Retina (tissue), 1 donor: Measurements from ENCODE around the gene RPL26.
A peak's percentile ranks its signal among the peaks of the same experiment; 100 is the strongest.
"Not testable (repeated sequence)": the region's sequence is repeated elsewhere in the genome, so short reads cannot be mapped to it uniquely, and the experiment has no call there.

Source experiments
- DNase-seq: peaks from one replicate; pipeline ENCODE4 v3.0.0-alpha.2; 2016

RPL26 gene

DNA sequence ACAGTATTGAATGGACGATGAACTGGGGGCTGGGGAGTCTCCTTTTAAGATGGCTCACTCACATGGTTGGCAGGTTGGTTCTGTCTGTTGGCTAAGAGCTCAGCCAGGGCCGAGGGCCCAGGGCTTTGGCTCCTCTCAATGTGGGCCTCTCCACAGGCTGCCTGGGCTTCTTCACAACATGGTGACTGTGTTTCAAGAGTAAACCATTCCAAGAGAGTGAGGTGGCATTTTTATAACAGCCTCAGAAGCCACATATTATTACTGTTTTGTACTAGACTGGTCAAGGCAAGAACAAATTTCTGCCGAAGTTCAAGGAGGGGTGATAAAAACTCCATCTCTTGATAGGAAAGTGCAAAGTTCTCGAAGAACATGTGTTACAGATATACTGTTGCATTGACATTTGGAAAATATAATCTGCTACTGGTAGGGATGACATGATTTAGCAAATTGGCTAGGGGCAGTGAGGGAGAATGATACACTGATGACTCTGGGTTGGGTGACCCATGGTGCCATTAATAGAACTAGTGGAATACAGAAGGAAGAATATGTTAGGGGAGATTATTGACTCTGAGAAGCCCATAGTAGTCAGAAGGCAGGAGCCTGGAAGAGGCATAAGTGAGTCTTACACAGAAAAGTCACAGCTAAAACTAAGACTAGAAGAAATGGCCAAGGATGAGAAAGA lies 20.2 kb downstream of the RPL26 start:
- no peak for DNase-seq

DNA sequence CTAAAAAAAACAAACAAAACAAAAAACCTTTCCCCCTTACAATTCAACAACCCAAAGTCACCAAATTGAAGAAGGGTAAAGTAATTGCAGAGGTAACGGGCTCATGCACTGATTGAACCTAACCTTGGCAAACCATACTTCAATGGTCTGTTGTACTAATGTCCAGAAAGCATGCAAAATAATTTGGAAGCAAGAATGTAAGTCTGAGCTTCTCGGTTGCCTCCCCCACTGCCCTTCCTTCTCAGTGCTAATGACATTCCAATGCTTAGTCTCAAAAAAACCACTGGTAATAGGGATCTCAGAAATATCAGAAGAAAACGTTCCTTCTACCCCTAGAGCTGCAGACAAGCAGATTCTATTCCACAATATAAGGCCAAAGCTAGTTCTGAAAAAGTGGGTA lies 22.2 kb downstream of the RPL26 start:
- DNase-seq = no peak

DNA sequence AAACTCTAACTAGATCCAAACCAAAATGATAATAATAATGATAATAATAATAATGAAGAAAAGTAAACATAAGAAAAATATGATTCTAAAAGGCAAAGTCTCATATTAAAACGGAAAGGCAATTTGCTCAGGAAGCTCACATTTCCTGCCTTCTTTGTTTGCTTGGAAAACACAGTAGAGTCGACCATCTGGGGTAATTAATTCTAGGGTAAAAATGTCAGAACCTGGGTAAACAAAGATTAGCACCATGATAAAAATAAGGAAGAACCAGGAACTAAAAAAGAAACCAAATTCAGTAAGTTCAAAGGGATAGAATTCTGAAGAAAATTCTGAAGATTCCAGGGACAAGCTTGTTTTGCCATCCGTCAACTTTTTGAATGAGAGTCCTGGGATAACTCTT lies 22.7 kb downstream of the RPL26 start:
- no peak for DNase-seq

DNA sequence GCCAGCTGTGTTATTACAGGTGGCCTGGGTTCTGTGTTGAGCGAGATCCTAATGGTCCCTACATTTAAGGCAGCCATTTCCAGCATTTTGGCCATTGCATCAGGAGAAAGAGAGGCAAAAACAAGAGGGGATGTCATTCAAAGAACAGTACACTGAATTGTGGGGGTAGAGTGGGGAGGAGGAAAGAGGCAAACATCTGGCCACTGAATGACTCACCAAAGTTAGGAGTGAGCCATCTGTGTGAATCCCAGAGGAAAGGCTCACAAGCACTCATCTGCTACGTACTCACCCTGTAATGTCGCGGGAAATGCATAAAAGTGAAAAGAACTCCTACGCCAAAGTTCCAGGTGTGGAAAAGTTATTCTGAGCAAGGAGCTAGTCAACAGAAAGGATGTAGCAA lies 23.2 kb downstream of the RPL26 start:
- no peak for DNase-seq

DNA sequence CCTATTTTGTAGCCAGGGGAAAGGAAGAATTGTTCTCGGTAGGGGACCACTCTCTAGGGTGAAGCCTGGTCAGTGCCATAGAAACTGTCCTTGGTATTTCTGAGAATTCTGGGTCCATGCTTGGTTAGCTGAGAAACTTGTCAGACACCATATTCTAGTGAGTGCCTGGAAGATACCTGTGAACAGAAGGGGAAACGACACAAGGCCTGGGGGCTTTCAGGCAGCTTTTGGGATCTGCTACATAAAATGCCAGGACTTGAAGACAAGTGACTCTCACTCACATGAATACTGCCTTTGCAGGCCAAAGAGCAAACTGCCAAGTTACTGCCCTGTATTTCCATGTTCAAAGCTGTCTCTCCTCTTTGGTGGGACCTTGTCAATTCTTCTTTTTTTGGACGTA lies 25.1 kb downstream of the RPL26 start:
- no peak for DNase-seq

DNA sequence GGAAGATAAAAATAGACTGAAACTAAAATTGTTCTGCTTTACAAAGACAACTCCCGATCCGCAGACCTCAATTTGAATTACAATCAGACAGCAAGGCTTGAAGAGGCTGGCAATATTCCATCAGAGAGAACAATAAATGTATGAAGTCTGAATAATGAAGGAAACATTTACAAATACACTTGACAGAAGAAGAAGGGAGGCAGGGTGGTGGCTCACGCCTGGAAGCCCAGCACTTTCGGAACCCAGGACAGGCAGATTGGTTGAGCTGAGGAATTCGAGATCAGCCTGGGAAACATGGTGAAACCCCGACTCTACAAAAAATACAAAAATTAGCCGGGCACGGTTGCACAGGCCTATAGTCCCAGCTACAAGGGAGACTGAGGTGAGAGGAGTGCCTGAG lies 28.8 kb downstream of the RPL26 start:
- DNase-seq = no peak

DNA sequence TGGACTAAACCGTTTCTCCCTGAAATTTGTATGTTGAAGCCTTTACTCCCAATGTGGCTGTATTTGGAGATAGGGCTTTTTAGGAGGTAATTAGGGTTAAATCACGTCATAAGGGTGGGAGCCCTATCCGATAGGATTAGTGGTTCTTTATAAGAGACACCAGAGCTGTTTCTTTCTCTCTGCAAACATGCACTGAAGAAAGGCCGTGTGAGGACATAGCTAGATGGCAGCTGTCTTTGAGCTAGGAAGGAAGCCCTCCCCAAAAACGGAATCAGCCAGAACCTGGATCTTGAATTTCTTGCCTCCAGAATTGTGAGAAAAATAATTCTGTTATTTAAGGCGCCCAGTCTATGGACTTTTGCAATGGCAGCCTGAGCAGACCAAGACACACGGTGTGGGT lies 29.3 kb downstream of the RPL26 start:
- DNase-seq = no peak

DNA sequence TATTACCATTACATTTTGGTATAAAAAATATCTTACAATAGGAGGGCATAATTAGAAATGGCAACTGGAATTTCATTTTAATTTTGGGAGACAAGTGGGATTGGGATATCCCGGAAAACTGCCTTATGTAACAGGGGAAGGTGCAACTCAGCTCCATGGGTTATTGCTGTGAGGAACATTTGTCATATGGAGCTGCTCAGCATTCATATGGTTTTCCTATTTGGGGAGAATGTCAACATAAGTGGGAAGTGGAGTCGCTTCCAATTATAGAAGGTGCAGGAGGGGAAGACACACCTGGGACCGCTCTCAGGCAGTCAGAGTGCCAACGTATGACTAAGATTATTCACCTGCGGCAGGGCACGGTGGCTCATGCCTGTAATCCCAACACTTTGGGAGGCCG lies 32.7 kb downstream of the RPL26 start:
- no peak for DNase-seq

DNA sequence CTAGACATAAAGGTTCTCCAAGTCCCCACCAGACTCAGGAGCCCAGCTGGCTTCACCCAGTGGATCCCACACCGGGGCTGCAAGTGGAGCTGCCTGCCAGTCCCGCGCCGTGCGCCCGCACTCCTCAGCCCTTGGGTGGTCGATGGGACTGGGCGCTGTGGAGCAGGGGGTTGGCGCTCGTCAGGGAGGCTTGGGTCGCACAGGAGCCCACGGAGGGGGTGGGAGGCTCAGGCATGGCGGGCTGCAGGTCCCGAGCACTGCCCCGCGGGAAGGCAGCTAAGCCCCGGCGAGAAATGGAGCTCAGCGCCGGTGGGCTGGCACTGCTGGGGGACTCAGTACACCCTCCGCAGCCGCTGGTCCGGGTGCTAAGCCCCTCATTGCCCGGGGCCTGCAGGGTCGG lies 36.0 kb downstream of the RPL26 start:
- DNase-seq = not testable (repeated sequence)

DNA sequence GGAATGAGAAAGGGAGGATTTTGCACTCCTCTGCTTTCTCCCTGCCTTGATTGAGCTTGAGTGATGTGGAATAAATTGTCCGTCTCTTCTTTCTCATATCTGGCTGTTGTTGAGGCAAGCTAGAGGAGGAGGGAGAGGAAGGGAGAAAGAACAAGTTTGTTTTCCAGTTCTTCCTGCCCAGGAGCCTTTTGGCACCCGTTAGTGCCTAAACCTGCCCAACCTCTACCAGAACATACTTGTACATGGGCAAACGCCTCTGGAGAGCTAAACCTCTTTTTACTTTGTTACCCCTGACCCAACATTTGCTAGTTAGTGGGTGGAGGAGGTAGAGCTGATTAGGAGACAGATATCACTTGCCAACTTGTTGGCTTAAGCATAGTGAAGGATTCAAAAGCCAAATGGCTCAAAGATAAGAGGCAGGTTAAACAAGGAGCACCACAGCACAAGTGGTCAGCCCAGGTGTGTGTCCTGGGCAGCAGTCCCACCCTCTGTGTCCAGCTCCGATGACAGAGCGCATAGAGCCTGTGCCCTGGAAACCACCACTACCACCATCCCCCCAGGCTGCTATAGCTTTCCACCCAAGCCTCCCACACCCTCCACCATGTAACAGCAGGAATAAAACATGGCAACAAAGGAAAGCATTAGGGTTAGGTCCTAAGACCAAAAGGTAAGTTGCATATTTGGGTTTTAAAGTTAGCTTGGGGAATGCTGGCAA lies 36.9 kb downstream of the RPL26 start:
- DNase-seq = no peak

DNA sequence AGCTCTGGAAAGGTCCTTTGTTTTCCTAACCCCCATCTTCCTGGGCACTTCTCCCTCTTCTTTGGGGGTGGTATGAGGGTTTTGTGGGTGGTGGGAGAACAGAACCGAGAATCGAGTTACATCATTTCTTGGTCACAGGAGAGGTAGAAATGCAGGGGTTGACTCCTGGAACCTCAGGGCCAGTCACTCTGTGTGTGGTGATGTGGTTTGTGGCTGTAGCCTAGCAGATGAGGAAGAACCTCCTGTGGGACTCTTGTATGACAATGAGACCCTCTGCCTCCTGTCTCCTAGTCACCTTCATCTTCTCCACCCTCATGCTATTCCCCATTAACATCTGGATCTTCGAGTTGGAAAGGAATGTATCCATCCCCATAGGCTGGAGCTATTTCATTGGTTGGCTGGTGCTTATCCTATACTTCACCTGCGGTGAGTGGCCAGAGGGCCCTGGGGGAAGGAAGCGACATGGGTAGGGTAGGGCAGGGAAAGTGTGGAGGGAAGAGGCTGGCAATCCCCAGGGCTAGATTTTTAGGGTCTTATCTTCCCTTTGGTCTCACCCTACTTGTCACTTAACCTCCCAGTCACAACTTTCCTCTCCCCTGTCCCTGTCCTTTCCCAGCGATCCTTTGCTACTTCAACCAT lies 37.8 kb downstream of the RPL26 start:
- no peak for DNase-seq

DNA sequence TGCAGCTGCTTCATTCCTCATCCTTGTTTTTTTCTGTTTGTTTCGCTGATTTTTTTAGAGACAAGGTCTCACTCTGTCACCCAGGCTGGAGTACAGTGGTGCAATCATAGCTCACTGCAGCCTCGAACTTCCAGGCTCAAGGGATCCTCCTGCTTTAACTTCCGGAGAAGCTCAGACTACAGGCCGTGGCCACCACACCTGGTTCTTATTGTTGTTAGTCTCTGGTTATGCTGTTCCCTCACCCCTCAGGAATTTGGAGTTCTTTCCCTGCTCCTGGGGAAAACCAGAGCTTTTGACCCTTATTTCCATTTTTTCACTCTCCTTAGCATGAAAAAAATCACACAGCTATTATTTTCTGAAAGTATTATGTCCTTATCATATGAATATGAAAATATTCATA lies 41.5 kb downstream of the RPL26 start:
- no peak for DNase-seq

DNA sequence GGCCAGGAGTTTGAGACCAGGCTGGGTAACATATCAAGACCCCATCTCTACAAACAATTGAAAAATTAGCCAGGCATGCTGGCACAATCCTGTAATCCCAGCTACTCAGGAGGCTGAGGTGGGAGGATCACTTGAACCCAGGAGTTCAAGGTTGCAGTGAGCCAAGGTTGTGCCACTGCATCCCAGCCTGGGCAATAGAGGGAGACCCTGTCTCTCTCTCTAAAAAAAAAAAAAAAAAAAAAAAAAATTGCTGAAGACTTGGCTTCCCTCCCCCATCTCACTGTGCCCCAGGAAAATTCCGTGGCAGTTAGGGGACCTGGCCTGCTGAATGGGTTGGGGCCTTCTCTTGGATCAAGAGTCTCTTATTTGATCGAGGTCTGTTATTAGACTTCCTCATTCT lies 43.5 kb downstream of the RPL26 start, which contains the start of gene ODF4:
ODF4 (plus strand) TSS at position 301 of the 400 bp plus-strand sequence. CDS start 212 bp downstream, outside the sequence.
- no peak for DNase-seq

DNA sequence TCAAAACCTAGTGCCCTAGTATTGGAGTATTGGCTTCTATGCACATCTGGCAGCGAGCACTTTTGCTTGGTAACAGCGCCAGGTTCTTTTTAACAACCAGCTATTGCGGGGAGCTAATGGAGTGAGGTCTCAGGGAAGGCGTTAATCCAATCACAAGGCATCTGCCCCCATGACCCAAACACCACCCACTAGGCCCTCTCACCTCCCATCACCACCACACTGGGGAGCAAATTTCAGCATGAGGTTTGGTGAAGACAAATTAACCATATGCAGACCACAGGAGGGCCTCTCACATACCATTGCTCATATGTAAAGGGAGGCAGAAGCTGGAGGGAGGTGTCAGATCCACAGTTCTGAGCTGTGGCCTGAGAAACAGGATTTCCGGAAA lies 44.2 kb downstream of the RPL26 start:
- DNase-seq = no peak

DNA sequence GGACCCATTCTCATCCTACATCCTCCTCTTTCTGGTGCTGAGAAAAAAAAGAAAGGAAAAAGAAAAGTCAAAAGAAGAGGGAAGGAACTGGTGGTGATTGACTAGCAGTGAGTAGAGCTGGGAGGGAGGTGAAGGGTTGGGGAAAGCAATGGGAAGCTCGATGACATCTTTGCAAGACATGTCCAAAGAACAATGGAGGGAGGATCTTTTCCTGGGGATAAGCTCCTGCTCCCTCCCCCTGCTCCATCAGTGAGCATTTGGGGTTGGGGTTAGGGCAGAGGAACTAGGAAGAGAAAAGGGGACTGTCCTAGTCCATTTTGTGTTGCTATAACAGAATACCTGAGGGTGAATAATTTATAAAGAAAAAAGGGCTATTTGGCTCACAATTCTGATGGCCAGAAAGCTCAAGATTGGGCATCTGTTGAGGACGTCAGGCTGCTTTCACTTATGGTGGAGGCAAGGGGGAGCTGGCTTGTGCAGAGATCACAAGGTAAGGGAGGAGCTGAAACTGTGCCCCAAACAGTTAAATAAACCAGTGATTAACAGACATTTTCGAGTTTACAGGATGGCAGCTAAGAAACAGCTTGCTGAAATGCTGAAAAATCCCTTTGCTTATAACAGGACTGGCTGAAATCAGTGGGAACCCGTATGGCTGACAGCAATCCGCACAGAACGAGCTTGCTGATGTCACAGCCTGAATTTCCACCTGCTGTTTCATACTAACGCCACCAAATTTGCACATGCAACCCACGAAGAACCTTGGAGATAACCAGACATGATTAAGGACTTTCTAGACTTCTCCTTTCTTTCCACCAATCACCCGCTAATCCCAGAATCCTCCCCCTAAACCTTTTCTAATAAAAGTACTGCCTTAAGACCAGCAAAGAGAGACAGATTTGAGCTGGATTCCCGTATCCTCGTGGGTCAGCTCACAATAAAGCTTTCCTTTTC lies 44.9 kb downstream of the RPL26 start:
- DNase-seq = no peak

DNA sequence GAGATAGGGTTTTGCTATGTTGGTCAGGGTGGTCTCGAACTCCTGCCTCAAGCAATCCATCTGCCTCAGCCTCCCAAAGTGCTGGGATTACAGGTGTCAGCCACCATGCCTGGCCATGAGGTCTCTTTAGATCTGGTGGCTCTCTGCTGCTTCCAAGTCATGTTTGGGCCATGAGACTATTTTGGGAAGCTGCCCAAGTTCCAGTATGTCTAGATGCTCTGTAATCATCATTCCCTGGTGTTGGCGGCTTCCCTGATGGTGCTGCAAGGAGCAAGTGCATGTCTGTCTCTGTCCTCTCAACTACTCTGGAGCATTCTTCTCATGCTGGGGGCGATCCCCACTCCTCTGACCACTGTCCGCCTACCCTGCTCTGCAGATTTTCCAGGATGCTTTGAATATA lies 49.7 kb downstream of the RPL26 start:
- DNase-seq = no peak

DNA sequence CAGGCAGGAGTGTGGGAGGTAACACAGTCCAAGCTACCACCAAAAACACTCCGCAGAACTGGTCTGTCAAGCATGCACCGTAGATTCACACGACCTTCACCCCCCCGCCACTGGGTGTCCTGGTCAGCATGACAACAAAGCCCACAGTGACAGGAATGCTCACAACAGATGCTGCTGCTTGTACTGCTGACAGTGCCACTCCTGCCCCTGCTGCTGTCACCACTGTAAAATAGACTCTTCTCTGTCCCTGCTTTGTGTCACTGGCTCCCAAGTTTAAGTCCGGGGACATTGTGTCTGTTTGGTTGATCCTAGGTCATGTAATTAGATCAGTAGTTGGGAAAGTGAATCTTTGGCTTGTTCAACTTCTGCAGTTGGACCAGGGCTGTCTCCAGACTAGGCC lies 50.3 kb downstream of the RPL26 start:
- peak; percentile 21 for DNase-seq

DNA sequence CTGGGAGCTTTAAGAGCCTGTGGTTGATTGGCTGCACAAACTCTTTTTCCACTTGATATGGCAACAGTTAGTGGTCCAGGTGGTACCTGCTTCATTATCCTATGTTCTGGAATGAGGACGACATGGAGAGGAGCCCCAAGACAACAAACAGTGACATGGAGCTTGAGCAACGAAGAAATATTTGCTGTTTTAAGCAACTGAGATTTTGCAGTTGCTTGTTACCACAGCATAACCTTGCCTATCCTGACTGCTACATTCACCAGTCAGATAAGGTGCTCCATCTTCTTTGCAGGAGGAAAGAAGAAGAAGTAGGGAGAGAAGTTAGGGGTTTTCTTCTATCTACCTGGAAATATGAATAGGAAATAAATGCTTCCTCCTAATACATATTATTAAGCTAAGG lies 50.9 kb downstream of the RPL26 start:
- no peak for DNase-seq
